HG02943 (cell line): ENCODE measurements around the gene BSPRY.
"Not testable (repeated sequence)": the region's sequence is repeated elsewhere in the genome, so short reads cannot be mapped to it uniquely, and the experiment has no call there.

ENCODE experiments used
- ATAC-seq: cut with Tn5 transposase; IDR thresholded peaks from one replicate; pipeline ENCODE4 v1.9.1; 2021; ENCODE audit warnings: mild to moderate bottlenecking, low read depth, moderate library complexity; ENCODE audit not compliant: unreplicated experiment

The BSPRY gene

GRCh38 chr9:113340011-113340699 is 9.2 kb upstream of the BSPRY start, which contains the start of gene WDR31:
WDR31 (minus strand) TSS chr9:113340275; CDS start chr9:113332022, 8,253 bp downstream.
- peak; percentile 97 for ATAC-seq

GRCh38 chr9:113341712-113342410 is 7.5 kb upstream of the BSPRY start:
- ATAC-seq, result no peak

GRCh38 chr9:113343732-113344231 is 5.6 kb upstream of the BSPRY start:
- ATAC-seq, result no peak

GRCh38 chr9:113345190-113345589 is 4.2 kb upstream of the BSPRY start:
- ATAC-seq, result no peak

- no peak for ATAC-seq
Measured at GRCh38 chr9:113345671-113346070, 3.7 kb upstream of the BSPRY start.

- no peak for ATAC-seq
Measured at GRCh38 chr9:113348437-113348836, 904 bp upstream of the BSPRY start.

GRCh38 chr9:113349066-113349444 is 286 bp upstream of the BSPRY start:
- ATAC-seq, result no peak

GRCh38 chr9:113350107-113350661 is 843 bp downstream of the BSPRY start:
- ATAC-seq, result no peak

- no peak for ATAC-seq
Measured at GRCh38 chr9:113350937-113351336, 1.6 kb downstream of the BSPRY start.

- no peak for ATAC-seq
Measured at GRCh38 chr9:113352006-113352405, 2.7 kb downstream of the BSPRY start.

- no peak for ATAC-seq
Measured at GRCh38 chr9:113352411-113352810, 3.1 kb downstream of the BSPRY start.

- ATAC-seq, result no peak
Measured at GRCh38 chr9:113355040-113355596, 5.8 kb downstream of the BSPRY start.

GRCh38 chr9:113356686-113357292 is 7.4 kb downstream of the BSPRY start:
- no peak for ATAC-seq

GRCh38 chr9:113359385-113359784 is 10.0 kb downstream of the BSPRY start:
- no peak for ATAC-seq

GRCh38 chr9:113360242-113360842 is 11.0 kb downstream of the BSPRY start:
- ATAC-seq, result no peak

GRCh38 chr9:113361304-113362018 is 12.1 kb downstream of the BSPRY start:
- no peak for ATAC-seq

- ATAC-seq, result no peak
Measured at GRCh38 chr9:113363336-113363735, 14.0 kb downstream of the BSPRY start.

- ATAC-seq, result no peak
Measured at GRCh38 chr9:113364951-113365350, 15.6 kb downstream of the BSPRY start.

GRCh38 chr9:113365652-113366051 is 16.3 kb downstream of the BSPRY start:
- ATAC-seq, result not testable (repeated sequence)
